CD4-positive, alpha-beta T cell treated with Interferon alpha-2 for 1 hour (primary cell): ENCODE measurements around the gene LGR4.

Source experiments
- DNase-seq, 2 donors: peaks; one replicate each; pipeline ENCODE4 v3.0.0-alpha.2; 2020 to 2022

The LGR4 gene

GRCh38 chr11:27423125-27423524, 49.5 kb downstream of the LGR4 start:
- DNase-seq, result no peak

DNA sequence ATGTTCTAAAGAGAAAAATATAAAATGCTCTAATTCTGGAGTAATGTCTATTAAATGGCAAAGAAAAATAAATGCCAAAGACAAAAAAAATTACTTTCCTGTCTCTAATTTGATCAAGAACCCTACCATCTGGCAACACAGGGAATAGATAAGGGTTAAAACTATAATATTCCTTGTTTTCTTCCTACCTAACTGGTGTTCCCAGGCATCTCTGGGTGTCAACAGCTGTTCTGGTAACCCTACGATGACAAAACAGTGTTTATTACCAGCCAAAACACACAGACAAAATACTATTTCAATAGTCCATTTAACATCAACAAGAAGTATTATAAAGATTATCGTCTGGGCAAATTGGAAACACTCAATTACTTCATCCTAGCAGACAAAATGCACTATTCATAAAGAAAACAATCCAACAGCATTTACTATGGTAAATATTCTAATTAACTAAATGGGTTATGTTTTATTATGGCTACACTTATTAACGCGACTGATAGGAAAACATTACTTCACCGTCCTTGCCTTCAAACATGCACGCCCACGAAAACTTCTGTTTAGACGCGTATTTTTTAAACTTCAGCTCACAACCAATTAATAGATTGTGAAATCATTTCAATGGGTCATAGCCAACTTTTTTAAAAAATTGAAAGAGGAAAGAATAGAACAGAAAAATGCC, 50.6 kb downstream of the LGR4 start:
- DNase-seq, result no peak

DNA sequence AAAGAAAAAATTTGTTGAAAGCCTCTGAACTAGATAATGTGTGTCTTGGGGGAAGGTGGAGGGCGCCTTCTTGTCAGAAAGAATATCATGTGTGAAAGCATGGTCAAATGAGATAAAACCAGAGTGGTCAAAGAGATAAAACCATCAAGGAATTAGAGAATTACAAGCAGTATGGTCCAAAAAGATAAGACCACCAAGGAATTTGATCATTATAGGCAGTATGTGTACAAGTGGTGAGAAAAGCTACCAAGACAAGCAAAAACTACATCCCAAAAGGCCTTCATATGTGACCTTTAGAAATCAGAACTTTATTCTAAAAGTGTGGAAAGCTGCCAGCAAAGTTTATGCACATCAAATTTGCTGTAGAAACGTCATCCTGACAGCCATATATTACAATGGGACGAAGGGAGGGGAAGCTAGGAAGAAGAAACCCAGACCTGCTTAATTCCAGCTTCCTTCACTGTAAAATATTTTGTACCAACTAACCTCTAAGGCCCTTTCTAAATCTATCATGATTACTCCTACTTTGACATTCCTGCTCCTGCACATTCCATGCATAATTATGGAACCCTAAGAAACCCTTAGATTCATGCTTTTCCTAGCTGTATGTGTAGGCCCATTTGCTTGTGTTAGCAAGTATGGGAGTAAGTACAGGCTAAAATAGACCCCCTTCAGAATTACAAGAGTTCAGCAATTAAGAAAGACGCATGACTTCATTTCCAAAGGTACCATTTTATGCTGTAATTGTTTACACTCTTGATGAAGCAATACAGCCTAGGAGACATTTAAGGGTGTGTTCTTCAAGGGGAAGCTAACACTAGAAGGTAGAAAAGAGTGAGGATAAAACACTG, 51.6 kb downstream of the LGR4 start:
- no peak for DNase-seq

DNA sequence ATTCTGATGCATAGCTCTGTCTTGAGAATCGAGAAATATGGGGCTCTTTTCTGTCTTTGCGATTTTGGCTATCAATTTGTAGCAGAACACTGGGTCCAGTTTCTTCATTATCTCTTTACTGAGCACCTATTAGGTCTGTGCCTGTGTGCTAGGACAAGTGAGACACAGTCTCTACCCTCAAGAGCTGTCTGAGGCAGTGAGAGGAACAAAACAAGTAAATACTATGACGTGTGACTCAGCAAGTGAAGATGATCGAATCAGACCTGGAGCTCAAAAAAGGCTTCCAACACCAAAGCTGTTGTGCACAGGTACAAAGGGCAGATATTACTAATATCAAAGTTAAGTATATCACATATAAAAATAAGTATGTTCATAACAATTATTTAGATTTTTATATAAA, 52.4 kb downstream of the LGR4 start:
- no peak for DNase-seq

GRCh38 chr11:27418356-27418755, 54.2 kb downstream of the LGR4 start:
- no peak for DNase-seq

- DNase-seq, result no peak
Measured at GRCh38 chr11:27416568-27417176, 55.9 kb downstream of the LGR4 start.

DNA sequence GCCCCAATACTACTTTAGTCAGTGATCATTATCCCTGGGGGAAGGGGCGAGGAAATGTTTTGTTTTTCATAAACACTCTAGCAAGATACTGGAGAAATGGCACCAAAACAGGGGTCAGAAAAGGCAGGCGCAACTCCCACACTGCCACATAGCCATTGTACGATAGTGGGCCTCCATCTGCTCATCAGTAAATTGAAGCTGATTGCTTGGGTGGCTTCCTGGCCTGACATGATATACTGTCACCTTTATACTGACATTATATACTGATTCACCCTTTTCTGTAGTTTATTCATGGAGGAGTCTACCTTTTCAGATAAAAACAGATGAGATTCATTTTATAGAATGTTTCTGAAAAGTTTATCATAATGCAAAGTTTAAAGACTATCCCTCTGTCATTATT, 57.9 kb downstream of the LGR4 start:
- no peak for DNase-seq

DNA sequence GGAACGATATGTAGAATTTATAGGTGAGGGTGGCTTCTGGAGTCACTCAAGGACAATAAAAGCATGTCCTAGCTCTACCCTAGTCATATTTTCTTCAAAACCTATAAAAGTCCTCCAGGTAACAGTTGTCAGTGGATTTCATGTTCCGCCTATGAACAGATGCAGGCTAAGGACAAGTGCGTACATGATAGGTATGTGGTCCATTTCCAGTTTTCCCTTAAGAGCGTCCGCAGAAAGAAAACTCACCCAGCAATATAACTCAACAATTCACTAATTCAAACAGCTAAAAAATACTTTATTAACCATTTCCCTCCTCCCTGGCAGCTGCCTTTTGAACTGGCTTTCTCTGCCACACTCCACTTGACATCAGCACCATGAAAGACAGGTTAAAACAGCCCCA, 59.4 kb downstream of the LGR4 start:
- DNase-seq, result no peak

DNA sequence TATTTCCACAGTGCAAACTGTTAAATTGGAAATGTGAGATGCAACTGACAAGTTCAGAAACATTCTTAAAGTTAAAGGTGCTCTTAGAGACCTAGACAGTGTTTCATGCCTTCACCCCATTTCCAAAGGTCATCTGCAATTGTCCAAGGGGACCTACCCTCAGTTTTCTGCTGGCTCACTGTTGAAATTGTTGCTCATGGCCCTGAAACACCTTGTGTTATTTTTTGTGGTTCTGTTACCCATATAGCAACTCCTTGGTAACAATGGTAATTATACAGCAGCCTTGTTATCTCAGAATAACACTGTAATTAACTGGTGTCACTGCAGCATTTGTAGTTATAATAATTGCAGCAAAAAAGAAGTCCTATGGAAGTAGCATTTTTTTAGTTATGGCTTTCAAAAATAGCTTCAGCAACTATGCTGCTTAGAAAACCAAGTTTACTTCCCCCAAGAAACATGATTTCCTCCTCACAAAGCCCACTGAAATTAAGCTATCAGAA, 60.3 kb downstream of the LGR4 start:
- DNase-seq, result no peak

DNA sequence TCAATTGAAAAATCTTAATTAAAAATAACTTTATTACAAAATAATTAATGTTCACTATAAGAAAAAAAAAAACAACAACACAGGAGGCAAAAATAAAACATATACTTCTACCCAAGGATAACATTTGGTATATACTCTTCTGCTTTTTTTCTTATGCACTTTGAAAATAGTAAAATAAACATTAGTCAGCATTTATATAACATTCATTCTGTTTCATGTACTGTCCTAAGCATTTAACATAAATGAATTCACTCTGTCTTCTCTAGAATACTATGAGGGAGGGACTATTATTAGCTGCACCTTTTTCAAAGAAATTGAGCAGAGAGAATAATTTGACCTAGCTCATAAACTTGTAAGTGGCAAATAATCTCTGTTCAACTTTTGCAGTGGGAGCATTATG, 61.3 kb downstream of the LGR4 start:
- DNase-seq, result no peak

- no peak for DNase-seq
Measured at GRCh38 chr11:27410272-27410671, 62.3 kb downstream of the LGR4 start.

- DNase-seq, result no peak
Measured at GRCh38 chr11:27409742-27410141, 62.8 kb downstream of the LGR4 start.

DNA sequence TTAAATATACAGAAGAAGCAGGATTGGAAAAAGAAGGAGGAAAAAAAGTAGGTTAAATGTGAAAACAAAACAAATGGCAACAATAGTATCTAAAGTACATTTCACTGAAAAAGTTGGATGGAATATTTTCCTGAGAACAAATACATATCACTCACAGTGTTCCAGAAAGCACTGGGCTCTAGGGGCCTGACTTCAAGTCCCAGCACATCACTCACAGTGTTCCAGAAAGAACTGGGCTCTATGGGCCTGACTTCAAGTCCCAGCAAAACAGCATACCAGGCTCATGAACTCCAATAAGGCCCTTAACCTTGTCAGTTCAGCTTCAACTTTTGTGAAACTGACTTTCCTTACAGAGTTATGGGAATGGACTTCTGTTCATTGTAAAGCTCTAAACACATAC, 63.5 kb downstream of the LGR4 start:
- DNase-seq, result no peak

- no peak for DNase-seq
Measured at GRCh38 chr11:27408246-27408800, 64.3 kb downstream of the LGR4 start.

- no peak for DNase-seq
Measured at GRCh38 chr11:27406498-27407354, 65.9 kb downstream of the LGR4 start.

DNA sequence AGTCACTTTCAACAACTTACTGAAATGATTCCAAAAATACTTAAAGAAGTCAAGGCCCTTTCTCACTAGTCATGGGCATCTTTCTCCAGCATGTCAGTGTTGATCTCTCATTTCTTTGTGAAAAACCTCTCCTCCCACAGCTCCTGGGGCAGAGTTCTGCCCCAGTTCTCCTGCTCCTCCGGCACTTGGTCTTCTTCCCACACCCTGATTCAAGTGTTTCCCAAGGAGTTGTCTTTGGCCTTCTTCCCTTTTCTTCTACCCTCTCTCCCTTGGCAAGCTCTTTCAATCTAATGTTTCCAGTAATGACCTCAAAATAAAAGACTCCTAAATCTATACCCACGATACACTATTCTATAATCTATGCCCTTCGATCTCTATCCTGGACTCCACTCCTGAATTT, 67.5 kb downstream of the LGR4 start:
- no peak for DNase-seq

- DNase-seq, result no peak
Measured at GRCh38 chr11:27404427-27404826, 68.2 kb downstream of the LGR4 start.

GRCh38 chr11:27403195-27403594, 69.4 kb downstream of the LGR4 start:
- DNase-seq, result no peak

DNA sequence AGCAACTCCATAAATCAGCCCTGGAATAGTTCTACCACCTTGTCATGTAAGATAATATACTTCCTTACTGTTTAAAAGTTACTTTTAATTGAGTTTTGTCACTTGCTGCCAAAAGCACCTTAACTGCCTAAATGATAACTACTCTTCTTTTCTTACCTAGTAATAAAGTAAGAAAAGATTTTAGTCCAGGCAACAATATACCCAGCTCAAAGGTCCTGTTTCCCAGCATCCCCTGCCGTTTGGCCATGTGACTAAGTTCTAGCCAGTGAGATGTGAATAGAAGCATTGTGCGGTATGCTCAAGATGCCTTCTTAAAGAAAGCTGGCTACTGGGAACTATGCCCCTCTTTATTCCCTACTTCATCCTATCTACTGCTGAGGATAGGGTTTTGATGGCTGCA, 70.1 kb downstream of the LGR4 start:
- DNase-seq, result no peak

GRCh38 chr11:27401833-27402316, 70.7 kb downstream of the LGR4 start:
- DNase-seq, result no peak

- no peak for DNase-seq
Measured at GRCh38 chr11:27401280-27401832, 71.2 kb downstream of the LGR4 start.

DNA sequence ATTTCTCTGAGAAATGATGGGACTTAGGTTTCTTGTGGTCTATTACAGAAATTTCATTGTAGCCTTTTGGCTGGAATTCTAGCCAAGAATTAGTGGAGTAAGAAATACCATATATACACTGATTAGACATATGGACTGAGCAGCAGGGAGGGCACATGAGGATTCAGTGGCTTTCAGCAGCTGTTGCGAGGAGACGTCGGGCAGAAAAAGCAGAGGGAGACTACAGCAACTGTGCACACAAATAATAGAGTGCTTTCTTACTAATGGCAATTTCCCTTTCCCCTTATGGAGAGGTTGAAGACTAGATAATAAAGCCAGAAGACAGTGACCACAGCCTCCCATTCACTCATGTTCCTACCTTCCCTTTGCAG, 74.2 kb downstream of the LGR4 start:
- no peak for DNase-seq
